Transverse colon (tissue), 4 donors: ENCODE data around the gene CRHBP. TPM values are rescaled to one million over a fixed set of nuclear protein-coding genes. Genes with fewer than 3 reads are reported as not detected.

ENCODE experiments used
- DNase-seq: peaks from one replicate; pipeline ENCODE4 v3.0.0-alpha.2; 2019
- H3K27ac ChIP-seq, 4 donors: fragments of 200-600 bp; sonication (generic); 2 replicates each; pipeline ENCODE4 v1.5.1; 2016 to 2018; ENCODE audit warnings: inconsistent platforms in 4 of 4
- H3K27me3 ChIP-seq: fragments of 200-600 bp; sonication (generic); 2 replicates; pipeline ENCODE4 v1.5.1; 2017; ENCODE audit warnings: inconsistent platforms
- H3K36me3 ChIP-seq, 4 donors: fragments of 200-600 bp; sonication (generic); 2 replicates each; pipeline ENCODE4 v1.5.1; 2017 to 2019; ENCODE audit warnings: inconsistent platforms in 4 of 4
- H3K4me1 ChIP-seq, 4 donors: fragments of 200-600 bp; sonication (generic); 2 replicates each; pipeline ENCODE4 v1.5.1; 2017 to 2020; ENCODE audit warnings: inconsistent platforms in 4 of 4
- H3K4me3 ChIP-seq, 4 donors: fragments of 200-600 bp; sonication (generic); 1 replicate in 1 of 4; 2 replicates in 3 of 4; pipeline versions ENCODE4 v1.5.1 to v1.6.1; 2017 to 2019; ENCODE audit warnings: inconsistent platforms in 4 of 4
- H3K9me3 ChIP-seq, 2 donors: fragments of 200-600 bp; sonication (generic); 2 replicates each; pipeline ENCODE4 v1.5.1; 2017 to 2019; ENCODE audit warnings: inconsistent platforms in 2 of 2
- EP300 ChIP-seq: sonication (generic); formaldehyde crosslinking; IDR thresholded peaks from one replicate; pipeline ENCODE4 v1.6.1; 2017; ENCODE audit warnings: antibody characterized with exemption, low read depth
- POLR2A ChIP-seq: fragments of 450-650 bp; IDR thresholded peaks from one replicate; pipeline ENCODE4 v1.6.1; 2016; ENCODE audit warnings: antibody characterized with exemption, mild to moderate bottlenecking, moderate library complexity
- POLR2AphosphoS5 ChIP-seq, 3 donors: sonication (generic); formaldehyde crosslinking; IDR thresholded peaks; one replicate each; pipeline ENCODE4 v1.6.1; 2016; ENCODE audit warnings: antibody characterized with exemption in 3 of 3
- WGBS, 2 donors: methylation state at CpG; one replicate each; pipeline ENCODE4 v1.1.5; 2018; ENCODE audit warnings: low coverage in 1 of 2; 5-methylcytosine and 5-hydroxymethylcytosine counted together
- in situ Hi-C, 4 donors: fragments of 200-750 bp; cut with MboI; loops; one replicate each; pipeline versions ENCODE4 v1.15.0 to v1.15.1; 2017; ENCODE audit warnings: low sequenced_read_pairs in 3 of 4, low pct_ligation_motif_present in 1 of 4, low pct_unique_long_range_greater_than_20kb in 1 of 4
- intact Hi-C: fragments of 100-400 bp; cut with DNase I; formaldehyde crosslinking; loops from one replicate; pipeline ENCODE4 v1.15.1; 2023; ENCODE audit warnings: low total_unique reads
- total RNA-seq, 4 donors: library from RNA; depleted of rRNA; stranded (reverse); fragments of >200 nt; gene quantifications; one replicate each; pipeline ENCODE4 v1.1.0, GENCODE V29; 2016
- TF ChIP-seq, protein P1 (sequence below), 5 experiments: fragments of 200-600 bp in 3 of 5; fragments of 450-650 bp in 2 of 5; sonication (generic) in 3 of 5; IDR thresholded peaks; 1 replicate in 2 of 5; 2 replicates in 3 of 5; pipeline ENCODE4 v1.5.1; 2016 to 2017; ENCODE audit warnings: antibody characterized with exemption in 5 of 5, inconsistent platforms in 3 of 5, mild to moderate bottlenecking in 2 of 5, moderate library complexity in 1 of 5

The CRHBP gene
- total RNA-seq, 4 donors from 2014 or later = 0.79 TPM; not detected in 3

DNA sequence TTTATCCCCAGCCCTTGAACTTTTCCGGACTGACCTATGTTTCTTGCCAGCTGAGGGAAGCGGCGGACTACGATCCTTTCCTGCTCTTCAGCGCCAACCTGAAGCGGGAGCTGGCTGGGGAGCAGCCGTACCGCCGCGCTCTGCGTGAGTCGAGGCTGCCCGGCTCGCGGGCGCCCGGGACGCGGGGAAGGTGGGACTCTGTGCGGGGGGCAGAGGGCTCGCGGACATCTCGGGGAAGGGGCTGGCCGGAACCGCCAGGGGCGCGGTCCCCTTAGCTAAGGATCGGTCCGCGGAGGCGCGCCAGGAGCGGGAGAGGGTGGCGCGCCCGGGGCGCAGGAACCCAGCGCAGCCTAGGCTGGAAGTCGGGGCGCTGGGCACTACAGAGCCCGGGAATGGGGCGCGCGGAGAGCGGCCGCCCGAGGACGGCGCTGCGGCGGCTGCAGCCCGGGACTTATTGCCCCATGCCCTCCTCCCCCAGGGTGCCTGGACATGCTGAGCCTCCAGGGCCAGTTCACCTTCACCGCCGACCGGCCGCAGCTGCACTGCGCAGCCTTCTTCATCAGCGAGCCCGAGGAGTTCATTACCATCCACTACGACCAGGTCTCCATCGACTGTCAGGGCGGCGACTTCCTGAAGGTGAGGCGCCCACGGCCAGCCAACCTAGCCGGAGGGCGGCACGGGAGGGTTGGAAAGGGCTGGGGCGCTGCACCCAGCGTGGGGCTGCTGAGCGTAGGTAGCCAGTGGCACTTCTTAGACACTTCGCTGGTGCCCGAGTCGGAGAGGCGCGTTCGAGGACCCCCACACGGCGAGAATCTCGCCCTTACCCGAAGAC lies 922 bp downstream of the CRHBP start:
- H3K27me3 ChIP-seq = peaks cover 42% of the 10 kb centered on the region
- TF ChIP-seq EP300 (no peak), POLR2A (no peak), POLR2AphosphoS5 (IDR thresholded peaks at IDR 0.05) (no peak)
- TF ChIP-seq, protein P1, sequence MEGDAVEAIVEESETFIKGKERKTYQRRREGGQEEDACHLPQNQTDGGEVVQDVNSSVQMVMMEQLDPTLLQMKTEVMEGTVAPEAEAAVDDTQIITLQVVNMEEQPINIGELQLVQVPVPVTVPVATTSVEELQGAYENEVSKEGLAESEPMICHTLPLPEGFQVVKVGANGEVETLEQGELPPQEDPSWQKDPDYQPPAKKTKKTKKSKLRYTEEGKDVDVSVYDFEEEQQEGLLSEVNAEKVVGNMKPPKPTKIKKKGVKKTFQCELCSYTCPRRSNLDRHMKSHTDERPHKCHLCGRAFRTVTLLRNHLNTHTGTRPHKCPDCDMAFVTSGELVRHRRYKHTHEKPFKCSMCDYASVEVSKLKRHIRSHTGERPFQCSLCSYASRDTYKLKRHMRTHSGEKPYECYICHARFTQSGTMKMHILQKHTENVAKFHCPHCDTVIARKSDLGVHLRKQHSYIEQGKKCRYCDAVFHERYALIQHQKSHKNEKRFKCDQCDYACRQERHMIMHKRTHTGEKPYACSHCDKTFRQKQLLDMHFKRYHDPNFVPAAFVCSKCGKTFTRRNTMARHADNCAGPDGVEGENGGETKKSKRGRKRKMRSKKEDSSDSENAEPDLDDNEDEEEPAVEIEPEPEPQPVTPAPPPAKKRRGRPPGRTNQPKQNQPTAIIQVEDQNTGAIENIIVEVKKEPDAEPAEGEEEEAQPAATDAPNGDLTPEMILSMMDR (IDR thresholded peaks at IDR 0.05) = no peak
- no peak overlapping the region for H3K27ac ChIP-seq
- no peaks in the 10 kb centered on the region for H3K9me3 ChIP-seq
- no peaks in the 10 kb centered on the region for H3K36me3 ChIP-seq
- H3K4me3 ChIP-seq = peak overlapping the region in 2 of 4 donors; percentile 2 to 36
- WGBS, 2 donors = 21% methylated on average over 34 of the region's 81 CpGs; no CpG with 5 or more reads in 1 of the 2 donors
- no peak for DNase-seq
- H3K4me1 ChIP-seq = peaks cover 0 to 5% (median 0%) of the 10 kb centered on the region in 4 donors
- in situ Hi-C loops = no loop called here
- intact Hi-C loops = no loop called here

DNA sequence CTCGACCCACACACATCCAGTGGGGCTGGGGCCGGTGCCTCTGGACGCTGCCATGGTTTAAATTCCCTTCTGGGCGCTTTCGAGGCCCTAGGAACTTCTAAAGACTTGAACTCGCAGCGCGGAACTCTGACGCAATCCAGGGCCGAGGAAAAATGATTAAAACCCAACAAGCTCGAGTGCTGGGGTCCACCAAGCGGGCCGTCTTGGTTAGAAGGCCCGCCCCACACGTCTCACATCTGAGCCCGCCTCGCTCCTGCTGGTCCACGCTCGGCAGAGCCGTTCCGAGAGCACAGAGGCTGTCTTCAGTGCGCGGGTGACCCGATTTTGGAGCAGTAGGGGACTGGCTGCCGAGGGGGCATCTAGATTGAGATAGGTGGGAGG lies 1.5 kb downstream of the CRHBP start:
- 43% methylated on average over 25 of the region's 25 CpGs; no CpG with 5 or more reads in 1 of the 2 donors for WGBS, 2 donors
- TF ChIP-seq, protein P1 (IDR thresholded peaks at IDR 0.05) = no peak
- no peak for TF ChIP-seq POLR2A
- no peak for TF ChIP-seq EP300
- TF ChIP-seq POLR2AphosphoS5 (IDR thresholded peaks at IDR 0.05) = no peak
- in situ Hi-C loops = no loop called here

DNA sequence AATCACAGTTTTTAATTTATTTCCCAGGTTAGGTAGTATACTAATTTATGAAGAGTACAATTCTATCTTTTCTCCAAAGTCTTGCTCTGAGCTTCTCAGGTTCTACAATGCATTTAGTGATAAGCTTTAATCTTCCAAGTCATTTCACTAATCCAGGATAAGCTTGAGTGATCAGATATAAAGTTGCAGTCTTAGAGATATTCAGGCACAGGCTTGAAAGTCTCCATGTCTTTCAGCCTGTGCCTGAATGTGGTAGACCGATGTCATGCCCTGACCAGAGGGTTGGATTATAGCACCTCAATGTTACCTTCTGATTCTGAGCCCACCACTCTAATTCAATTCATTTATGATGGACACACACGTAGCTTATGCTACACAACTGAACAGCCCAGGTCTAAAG lies 3.2 kb downstream of the CRHBP start:
- in situ Hi-C loops (no loop called here), intact Hi-C loops (no loop called here)
- Histone ChIP-seq H3K36me3 (no peaks in the 10 kb centered on the region), H3K27ac (no peak overlapping the region), H3K27me3 (peaks cover 42% of the 10 kb centered on the region), H3K4me1 (peaks cover 0 to 5% (median 0%) of the 10 kb centered on the region in 4 donors), H3K9me3 (no peaks in the 10 kb centered on the region), H3K4me3 (no peak overlapping the region)
- 75 to 77% methylated on average over 2 of the region's 2 CpGs for WGBS, 2 donors
- no peak for TF ChIP-seq EP300
- TF ChIP-seq, protein P1 (IDR thresholded peaks at IDR 0.05) = no peak
- TF ChIP-seq POLR2AphosphoS5 (IDR thresholded peaks at IDR 0.05) = no peak
- no peak for TF ChIP-seq POLR2A
- no peak for DNase-seq

More for the DNA sequence above, 1.5 kb downstream of the CRHBP start:
- Histone ChIP-seq H3K4me1 (peaks cover 0 to 5% (median 0%) of the 10 kb centered on the region in 4 donors), H3K27ac (no peak overlapping the region), H3K4me3 (peak overlapping the region in 2 of 4 donors; percentile 2 to 36), H3K27me3 (peaks cover 42% of the 10 kb centered on the region), H3K36me3 (no peaks in the 10 kb centered on the region), H3K9me3 (no peaks in the 10 kb centered on the region)
- intact Hi-C loops = no loop called here
- no peak for DNase-seq

DNA sequence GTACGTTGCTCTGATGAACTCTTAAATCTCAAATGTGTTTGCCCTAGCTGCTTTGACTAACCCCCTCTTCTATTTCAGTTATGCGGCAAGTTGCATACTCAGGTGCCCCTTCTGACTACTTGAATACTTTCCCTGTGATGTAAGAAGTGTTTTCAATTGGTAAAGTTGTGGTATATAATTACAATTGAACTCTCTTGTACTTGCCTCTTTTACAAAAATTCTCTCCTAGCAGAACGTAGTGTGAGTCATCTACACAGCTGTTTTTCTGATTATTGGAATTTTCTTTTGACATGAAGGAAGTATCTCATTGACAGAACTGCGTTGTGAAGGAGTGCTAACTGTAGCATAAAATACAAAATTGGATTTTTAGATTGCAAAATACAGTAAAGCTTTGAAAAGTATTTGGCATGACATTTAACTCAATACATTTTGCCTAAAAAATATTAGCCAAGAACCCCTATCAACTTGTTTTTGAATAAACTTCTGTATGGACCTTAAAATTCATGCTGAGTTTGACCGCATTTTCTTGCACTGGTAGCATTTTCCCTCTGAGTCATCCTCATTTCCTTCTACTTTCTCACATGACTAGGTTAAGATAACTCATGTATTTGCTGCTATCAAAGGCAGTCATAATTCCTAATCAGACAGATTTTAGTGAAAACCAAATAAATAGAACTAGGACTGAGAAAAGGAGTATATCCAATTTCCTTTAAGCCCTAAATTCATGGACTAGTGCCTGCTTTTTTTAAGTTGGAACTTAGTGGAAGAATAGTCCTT lies 6.3 kb downstream of the CRHBP start:
- peak overlapping the region in 2 of 4 donors; percentile 6 to 32 for H3K27ac ChIP-seq
- H3K36me3 ChIP-seq = no peaks in the 10 kb centered on the region
- no peaks in the 10 kb centered on the region for H3K4me1 ChIP-seq
- H3K27me3 ChIP-seq = peaks cover 20% of the 10 kb centered on the region
- DNase-seq = no peak
- in situ Hi-C loops (no loop called here), intact Hi-C loops (no loop called here)
- TF ChIP-seq POLR2A = no peak
- TF ChIP-seq, protein P1 (IDR thresholded peaks at IDR 0.05) = no peak
- TF ChIP-seq EP300 = no peak
- TF ChIP-seq POLR2AphosphoS5 (IDR thresholded peaks at IDR 0.05) = no peak
- no peak overlapping the region for H3K4me3 ChIP-seq
- no peaks in the 10 kb centered on the region for H3K9me3 ChIP-seq
- WGBS, 2 donors = 66 to 72% methylated on average over 5 of the region's 5 CpGs
